ENCODE measurements around the gene CNGB1.
"Not testable (repeated sequence)": the region's sequence is repeated elsewhere in the genome, so short reads cannot be mapped to it uniquely, and the experiment has no call there.

The CNGB1 gene

DNA sequence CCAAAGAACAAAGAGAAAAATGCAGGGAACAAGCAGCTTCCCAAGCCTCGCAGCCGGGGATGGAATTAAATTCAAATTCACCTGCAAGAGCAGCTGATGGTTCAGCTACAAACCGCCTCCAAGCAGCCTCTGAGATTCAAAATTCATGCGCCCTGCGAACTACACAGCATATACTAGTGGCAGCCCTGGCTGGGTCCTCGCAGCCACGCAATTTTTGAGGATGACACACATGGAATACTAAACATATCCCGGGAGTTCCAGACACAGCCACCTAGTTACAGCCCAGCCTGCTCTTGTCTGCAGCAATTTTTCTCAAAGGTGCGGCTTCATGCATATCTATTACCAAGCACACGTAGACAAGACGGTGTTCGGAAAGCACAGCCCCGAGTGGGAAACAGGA lies 132.8 kb downstream of the CNGB1 start:
- Histone ChIP-seq H3K9ac (ENCODE audit: low read length) (no peak overlapping the region), H3K27me3 (ENCODE audit: control insufficient read depth, insufficient read depth, low read length) (no peaks in the 10 kb centered on the region), H3K4me3 (ENCODE audit: low read length) (no peak overlapping the region), H3K36me3 (ENCODE audit: control insufficient read depth, insufficient read depth, low read length) (no peaks in the 10 kb centered on the region), H3K4me1 (ENCODE audit: control insufficient read depth, insufficient read depth, low read length) (no peaks in the 10 kb centered on the region), H3K27ac (ENCODE audit: low read depth, low read length) (no peak overlapping the region)

DNA sequence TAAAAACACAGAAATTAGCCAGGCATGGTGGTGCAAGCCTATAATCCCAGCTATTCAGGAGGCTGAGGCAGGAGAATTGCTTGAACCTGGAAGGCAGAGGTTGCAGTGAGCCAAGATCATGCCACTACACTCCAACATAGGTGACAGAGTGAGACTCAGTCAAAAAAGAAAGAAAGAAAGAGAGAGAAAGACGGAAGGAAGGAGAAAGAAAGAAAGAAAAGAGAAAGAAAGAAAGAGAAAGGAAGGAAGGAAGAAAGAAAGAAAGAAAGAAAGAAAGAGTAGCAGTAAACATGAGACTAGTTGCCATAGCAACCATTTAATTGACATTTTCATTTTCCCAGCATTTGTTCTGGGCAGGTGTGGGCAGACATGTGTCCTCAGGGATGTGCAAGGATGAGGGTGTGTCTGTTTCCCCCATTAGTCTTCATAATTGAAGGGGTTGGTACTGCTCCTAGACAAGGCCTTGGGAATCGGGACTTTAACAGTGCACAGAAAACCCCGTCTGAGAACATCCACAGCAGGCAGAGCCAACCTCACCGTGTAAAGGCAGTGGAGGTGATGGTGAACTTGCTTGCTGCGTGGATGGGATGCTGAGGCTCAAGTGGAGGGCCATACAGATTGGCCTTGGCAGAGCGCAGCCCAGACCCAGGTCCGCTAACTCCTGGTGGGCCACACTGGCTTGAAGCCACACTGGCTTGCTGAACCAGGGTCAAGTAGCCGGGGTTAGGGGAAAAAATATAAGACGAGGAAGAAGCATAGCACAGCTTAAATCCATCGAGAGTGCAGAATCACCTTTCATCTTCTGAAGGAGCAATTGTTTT lies 133.4 kb downstream of the CNGB1 start:
- Histone ChIP-seq H3K27ac (ENCODE audit: low read depth, low read length) (no peak overlapping the region), H3K9ac (ENCODE audit: low read length) (no peak overlapping the region)

DNA sequence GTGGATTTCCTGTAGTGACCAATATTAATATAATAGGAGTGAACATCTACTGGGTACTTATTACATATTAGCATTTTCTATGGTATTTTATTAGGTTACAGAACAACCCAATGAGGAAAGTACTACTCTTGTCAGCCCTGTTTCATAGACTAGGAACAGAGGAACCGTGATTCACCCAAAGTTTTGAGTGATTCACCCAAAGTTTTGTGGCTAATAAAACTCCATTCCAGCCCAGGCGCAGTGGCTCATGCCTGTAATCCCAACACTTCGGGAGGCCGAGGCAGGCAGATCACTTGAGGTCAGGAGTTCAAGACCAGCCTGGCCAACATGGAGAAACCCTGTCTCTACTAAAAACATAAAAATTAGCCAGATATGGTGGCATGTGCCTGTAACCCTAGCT lies 135.5 kb downstream of the CNGB1 start:
- H3K4me3 ChIP-seq (ENCODE audit: low read length); H3K27ac ChIP-seq (ENCODE audit: low read depth, low read length): not testable (repeated sequence)

More for the DNA sequence above, 133.4 kb downstream of the CNGB1 start:
- no peaks in the 10 kb centered on the region for H3K36me3 ChIP-seq (ENCODE audit: control insufficient read depth, insufficient read depth, low read length)
- no peaks in the 10 kb centered on the region for H3K4me1 ChIP-seq (ENCODE audit: control insufficient read depth, insufficient read depth, low read length)
- no peaks in the 10 kb centered on the region for H3K27me3 ChIP-seq (ENCODE audit: control insufficient read depth, insufficient read depth, low read length)
- no peak overlapping the region for H3K4me3 ChIP-seq (ENCODE audit: low read length)

DNA sequence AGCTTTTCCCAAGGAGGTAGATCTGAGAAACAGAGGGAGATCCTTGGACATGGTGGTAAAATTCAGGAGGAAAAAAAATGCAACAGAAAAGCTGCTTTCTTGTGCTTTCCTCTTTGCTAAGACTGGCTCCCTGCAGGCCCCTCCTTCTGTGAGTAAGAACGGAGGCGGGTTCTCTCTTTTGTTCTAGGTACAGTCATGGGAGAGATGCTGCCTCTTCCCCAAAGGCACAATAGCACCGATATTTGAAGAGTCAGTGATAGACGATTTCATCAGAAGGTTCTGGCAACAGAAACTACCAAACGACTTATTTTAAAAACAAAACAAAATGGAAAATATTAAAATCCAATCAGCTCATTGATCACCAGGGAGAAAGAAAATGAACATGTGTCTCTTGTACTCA lies 136.0 kb downstream of the CNGB1 start:
- no peaks in the 10 kb centered on the region for H3K36me3 ChIP-seq (ENCODE audit: control insufficient read depth, insufficient read depth, low read length)
- H3K9ac ChIP-seq (ENCODE audit: low read length) = no peak overlapping the region
- H3K27me3 ChIP-seq (ENCODE audit: control insufficient read depth, insufficient read depth, low read length) = no peaks in the 10 kb centered on the region
- no peak overlapping the region for H3K27ac ChIP-seq (ENCODE audit: low read depth, low read length)
- H3K4me3 ChIP-seq (ENCODE audit: low read length) = no peak overlapping the region
- H3K4me1 ChIP-seq (ENCODE audit: control insufficient read depth, insufficient read depth, low read length) = no peaks in the 10 kb centered on the region

More for the DNA sequence above, 135.5 kb downstream of the CNGB1 start:
- not testable (repeated sequence) for H3K27me3 ChIP-seq (ENCODE audit: control insufficient read depth, insufficient read depth, low read length); H3K36me3 ChIP-seq (ENCODE audit: control insufficient read depth, insufficient read depth, low read length); H3K9ac ChIP-seq (ENCODE audit: low read length); H3K4me1 ChIP-seq (ENCODE audit: control insufficient read depth, insufficient read depth, low read length)

Data from rectal smooth muscle tissue (tissue), 1 donor.